ENCODE results near the gene ACVR1B.

The ACVR1B gene

GRCh38 chr12:51943346-51943745 is 8.2 kb upstream of the ACVR1B start:
- no peak for DNase-seq (ENCODE audit: low spot score)

GRCh38 chr12:51944608-51945233 is 6.8 kb upstream of the ACVR1B start:
- no peak for DNase-seq (ENCODE audit: low spot score)

GRCh38 chr12:51947246-51947996 is 4.1 kb upstream of the ACVR1B start:
- no peak for DNase-seq (ENCODE audit: low spot score)

- DNase-seq (ENCODE audit: low spot score) = no peak
Observed at GRCh38 chr12:51948066-51948465, 3.4 kb upstream of the ACVR1B start.

DNA sequence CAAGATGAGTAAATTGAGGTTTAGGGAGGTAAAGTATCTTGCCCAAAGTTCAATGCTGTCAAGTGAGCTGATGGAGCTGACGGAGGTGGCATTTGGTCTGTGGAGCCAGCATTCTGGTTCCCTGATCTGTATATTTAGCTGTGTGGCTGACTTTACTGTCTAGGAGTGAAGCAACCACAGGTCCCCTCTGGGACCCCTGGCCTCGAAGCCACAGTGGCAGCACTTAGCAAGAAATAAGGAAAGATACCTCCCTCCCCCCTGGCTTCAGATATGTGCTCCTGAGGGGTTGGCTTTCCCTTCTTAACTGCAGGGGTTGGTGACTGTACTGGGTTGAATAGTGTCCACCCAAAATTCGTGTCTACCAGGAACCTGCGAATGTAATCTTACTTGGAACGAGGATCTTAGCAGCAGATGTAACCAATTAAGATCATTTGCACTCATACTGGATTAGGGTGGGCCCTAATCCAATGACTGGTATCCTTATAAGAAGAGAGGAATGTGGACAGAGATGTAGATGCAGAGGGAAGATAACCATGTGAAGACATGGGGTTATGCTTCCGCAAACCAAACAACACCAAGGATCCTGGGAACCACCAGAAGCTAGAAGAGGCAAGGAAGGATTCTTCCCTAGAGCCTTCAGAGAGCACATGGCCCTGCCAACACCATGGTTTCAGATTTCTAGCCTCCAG is 2.0 kb upstream of the ACVR1B start:
- DNase-seq (ENCODE audit: low spot score) = no peak

- no peak for DNase-seq (ENCODE audit: low spot score)
Observed at GRCh38 chr12:51950682-51951198, 759 bp upstream of the ACVR1B start.

- DNase-seq (ENCODE audit: low spot score) = no peak
Observed at GRCh38 chr12:51951843-51952722, 584 bp downstream of the ACVR1B start.

GRCh38 chr12:51953089-51953488 is 1.6 kb downstream of the ACVR1B start:
- no peak for DNase-seq (ENCODE audit: low spot score)

DNA sequence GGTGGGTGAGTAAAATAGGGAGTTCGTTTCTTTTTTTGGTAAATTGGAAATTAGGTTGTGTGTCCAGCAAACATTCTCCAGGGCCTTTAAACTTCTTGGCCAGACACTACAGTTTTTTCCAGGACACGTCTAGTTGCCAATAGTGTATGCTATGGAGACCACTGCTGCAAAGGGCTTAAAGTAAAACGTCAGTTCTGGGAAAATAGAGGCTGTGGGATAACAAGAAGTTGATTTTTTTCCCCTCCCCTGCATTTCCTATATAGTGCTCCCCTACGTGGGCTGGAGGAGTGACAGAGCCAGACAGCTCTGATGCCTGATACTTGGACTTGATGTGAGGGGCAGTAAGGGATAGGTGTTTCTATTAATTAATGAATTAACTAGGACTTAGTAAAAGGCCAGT is 2.4 kb downstream of the ACVR1B start:
- DNase-seq (ENCODE audit: low spot score) = no peak

GRCh38 chr12:51954561-51955361 is 3.3 kb downstream of the ACVR1B start:
- no peak for DNase-seq (ENCODE audit: low spot score)

DNA sequence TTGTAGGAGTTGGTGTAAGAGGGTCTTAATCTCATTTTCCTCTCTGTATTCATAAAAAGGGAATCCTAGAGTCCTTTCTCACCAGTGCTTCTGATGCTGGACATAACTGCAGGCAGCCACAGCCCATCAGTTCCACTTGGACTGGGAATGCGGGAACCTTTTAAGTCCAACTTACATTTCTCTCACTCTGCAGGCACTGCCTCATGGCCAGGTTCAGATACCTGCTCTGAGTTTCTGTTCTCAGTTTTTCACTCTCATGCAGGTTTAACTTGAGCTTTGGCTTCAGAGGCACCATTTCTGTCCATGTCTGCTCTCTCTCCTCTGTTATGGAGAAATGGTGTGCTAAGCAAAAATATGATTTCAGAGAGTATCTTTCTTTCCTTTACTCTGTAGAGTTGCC is 4.2 kb downstream of the ACVR1B start:
- DNase-seq (ENCODE audit: low spot score) = no peak

GRCh38 chr12:51958542-51958941 is 7.0 kb downstream of the ACVR1B start:
- no peak for DNase-seq (ENCODE audit: low spot score)

DNA sequence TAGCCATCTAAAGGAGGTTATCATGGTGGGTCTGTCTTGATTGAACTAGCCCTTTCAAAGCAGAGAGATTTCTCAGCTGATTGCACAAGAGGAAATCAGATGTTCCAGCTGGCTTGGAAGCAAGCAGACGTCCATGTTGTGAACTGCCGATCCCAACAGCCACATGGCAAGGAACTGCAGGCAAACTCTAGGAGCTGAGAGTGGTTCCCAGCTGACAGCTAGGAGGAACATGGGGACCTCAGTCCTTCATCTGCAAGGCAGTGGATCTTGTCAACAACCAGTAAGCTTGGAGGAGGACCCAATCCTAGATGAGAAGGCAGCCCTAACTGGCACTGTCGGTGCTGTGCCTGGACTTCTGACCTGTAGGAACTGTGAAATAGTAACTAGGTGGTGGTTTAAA is 7.7 kb downstream of the ACVR1B start:
- DNase-seq (ENCODE audit: low spot score) = no peak

- no peak for DNase-seq (ENCODE audit: low spot score)
Observed at GRCh38 chr12:51959921-51960320, 8.4 kb downstream of the ACVR1B start.

- no peak for DNase-seq (ENCODE audit: low spot score)
Observed at GRCh38 chr12:51960488-51960887, 9.0 kb downstream of the ACVR1B start.

GRCh38 chr12:51960890-51961289 is 9.4 kb downstream of the ACVR1B start:
- no peak for DNase-seq (ENCODE audit: low spot score)

DNA sequence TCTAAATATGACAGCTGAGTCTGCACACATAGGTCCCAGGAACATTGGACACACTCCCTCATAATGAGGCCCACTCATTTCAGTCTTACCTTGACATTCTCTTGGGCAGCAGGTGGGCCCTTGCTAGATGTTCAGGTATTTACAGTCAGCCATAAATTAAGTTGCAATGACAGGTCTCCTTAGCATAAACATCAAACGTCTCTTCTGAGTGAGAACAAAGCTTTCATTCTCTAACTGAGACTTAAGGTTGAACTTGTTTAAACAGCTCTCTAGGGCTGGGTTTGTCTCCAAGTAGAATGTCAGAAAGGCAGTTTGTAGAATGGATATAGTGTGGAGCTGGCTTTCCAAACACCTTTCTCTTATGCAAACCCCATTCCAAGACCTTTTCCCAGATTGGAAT is 10.3 kb downstream of the ACVR1B start:
- DNase-seq (ENCODE audit: low spot score) = no peak

GRCh38 chr12:51962737-51963136 is 11.2 kb downstream of the ACVR1B start:
- DNase-seq (ENCODE audit: low spot score) = no peak

GRCh38 chr12:51963477-51963876 is 12.0 kb downstream of the ACVR1B start:
- DNase-seq (ENCODE audit: low spot score) = no peak

DNA sequence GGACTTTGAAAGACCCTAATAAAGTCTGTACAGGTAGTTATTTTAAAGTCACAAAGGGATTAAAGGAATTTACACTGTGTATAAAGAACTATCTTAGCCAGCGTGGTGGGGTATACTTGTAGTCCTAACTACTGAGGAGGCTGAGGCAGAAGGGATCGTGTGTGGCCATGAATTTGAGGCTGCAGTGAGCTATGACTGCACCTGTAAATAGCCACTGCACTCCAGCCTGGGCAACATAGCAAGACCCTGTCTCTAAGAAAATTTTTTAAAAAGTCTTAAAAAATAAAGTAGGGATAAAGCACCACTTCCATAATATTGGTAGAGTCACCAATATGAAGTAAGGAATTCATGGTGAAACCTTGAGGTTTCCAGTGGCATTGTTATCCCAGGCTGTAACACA is 18.1 kb downstream of the ACVR1B start:
- DNase-seq (ENCODE audit: low spot score) = no peak

All from hematopoietic multipotent progenitor cell treated with erythropoietin and hydrocortisone succinate and interleukin-3 and kit ligand, for 17 days (in vitro differentiated cells).